ENCODE results near the gene WDR45B. TPM values are rescaled to one million over a fixed set of nuclear protein-coding genes. Genes with fewer than 3 reads are reported as not detected.

The WDR45B gene
- total and polyA plus RNA-seq, 8 donors: 28.3 to 63.2 (median 46.9) TPM

Small RNA genes lying within 50 kb of the gene (microRNA-seq; reads per million reads assigned to microRNA genes)
- gene MIR4525: 0.29 to 1.2 reads per million in 2 donors

Other genes with a start within 250 kb of the WDR45B start
- gene HEXD, start 230.1 kb downstream of the WDR45B start, total RNA-seq: 10 to 100 TPM; 25.9 to 57.3 (median 38.1) TPM
- gene HEXD, start 230.1 kb downstream of the WDR45B start, polyA plus RNA-seq: 100 to 1,000 TPM; 175 to 275 TPM
- gene OGFOD3, start 229.9 kb downstream of the WDR45B start, total RNA-seq: 10 to 100 TPM; 17.8 to 24.4 (median 19.9) TPM
- 10 to 100 TPM; 18.2 to 28.0 TPM for gene OGFOD3, start 229.9 kb downstream of the WDR45B start, polyA plus RNA-seq
- gene CYBC1, start 197.7 kb downstream of the WDR45B start, total RNA-seq: 10 to 100 TPM; 29.3 to 66.9 (median 38.6) TPM
- gene CYBC1, start 197.7 kb downstream of the WDR45B start, polyA plus RNA-seq: 10 to 100 TPM; 46.4 to 54.9 TPM
- 10 to 100 TPM; 21.3 to 42.8 (median 30.2) TPM for gene NARF, start 189.7 kb downstream of the WDR45B start, total RNA-seq
- gene NARF, start 189.7 kb downstream of the WDR45B start, polyA plus RNA-seq: 10 to 100 TPM; 57.8 to 96.9 TPM
- 10 to 100 TPM; 18.6 to 27.9 (median 19.9) TPM for gene FOXK2, start 128.7 kb downstream of the WDR45B start, total RNA-seq
- gene FOXK2, start 128.7 kb downstream of the WDR45B start, polyA plus RNA-seq: 10 to 100 TPM; 17.7 to 19.5 TPM
- gene RAB40B, start 50.3 kb upstream of the WDR45B start, total RNA-seq: 1 to 10 TPM; 3.4 to 8.6 (median 5.6) TPM
- gene RAB40B, start 50.3 kb upstream of the WDR45B start, polyA plus RNA-seq: 10 to 100 TPM; 11.3 to 15.8 TPM
- 10 to 100 TPM in 5 of 6 donors, 1 to 10 TPM in 1; 9.3 to 17.6 (median 11.6) TPM for gene FN3KRP, start 68.3 kb upstream of the WDR45B start, total RNA-seq
- gene FN3KRP, start 68.3 kb upstream of the WDR45B start, polyA plus RNA-seq: 10 to 100 TPM; 15.1 to 23.1 TPM
- gene FN3K, start 87.2 kb upstream of the WDR45B start, total RNA-seq: 10 to 100 TPM; 13.2 to 24.3 (median 18.6) TPM
- 10 to 100 TPM; 16.8 to 23.4 TPM for gene FN3K, start 87.2 kb upstream of the WDR45B start, polyA plus RNA-seq
- gene TBCD, start 103.6 kb upstream of the WDR45B start, total RNA-seq: 10 to 100 TPM; 28.7 to 54.7 (median 36.8) TPM
- gene TBCD, start 103.6 kb upstream of the WDR45B start, polyA plus RNA-seq: 100 to 1,000 TPM; 121 to 161 TPM
- gene ZNF750, start 191.6 kb upstream of the WDR45B start, total RNA-seq: not detected
- under 1 TPM; 0.02 to 0.08 TPM for gene ZNF750, start 191.6 kb upstream of the WDR45B start, polyA plus RNA-seq